NCI-H446 (cell line): ENCODE data around the gene AP1AR.

ENCODE experiments used
- DNase-seq, 2 experiments: peaks; one replicate each; lab custom pipeline; 2025; lab: John Stamatoyannopoulos, UW

Gene AP1AR

DNA sequence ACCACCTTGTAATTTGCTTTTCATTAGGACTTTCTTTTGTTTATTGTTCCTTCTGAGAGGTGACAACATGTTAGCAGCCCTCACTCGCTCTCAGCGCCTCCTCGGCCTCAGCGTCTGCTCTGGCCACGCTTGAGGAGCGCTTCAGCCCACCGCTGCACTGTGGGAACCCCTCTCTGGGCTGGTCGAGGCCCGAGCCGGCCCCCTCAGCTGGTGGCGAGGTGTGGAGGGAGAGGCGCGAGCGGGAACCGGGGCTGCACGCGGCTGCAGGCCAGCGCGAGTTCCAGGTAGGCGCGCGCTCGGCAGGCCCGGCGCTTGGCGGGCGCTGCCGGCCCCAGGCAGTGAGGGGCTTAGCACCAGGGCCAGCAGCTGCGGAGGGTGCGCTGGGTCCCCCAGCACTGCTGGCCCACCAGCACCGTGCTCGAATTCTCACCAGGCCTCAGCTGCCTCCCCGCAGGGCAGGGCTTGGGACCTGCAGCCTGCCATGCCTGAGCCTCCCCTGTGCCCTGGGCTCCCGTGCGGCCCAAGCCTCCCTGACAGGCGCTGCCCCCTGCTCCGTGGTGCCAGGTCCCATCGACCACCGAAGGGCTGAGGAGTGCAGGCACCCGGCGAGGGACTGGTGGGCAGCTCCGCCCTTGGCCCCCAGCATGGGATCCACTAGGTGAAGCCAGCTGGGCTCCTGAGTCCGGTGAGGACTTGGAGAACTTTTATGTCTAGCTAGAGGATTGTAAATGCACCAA lies 9.2 kb upstream of the AP1AR start:
- no peak for DNase-seq

DNA sequence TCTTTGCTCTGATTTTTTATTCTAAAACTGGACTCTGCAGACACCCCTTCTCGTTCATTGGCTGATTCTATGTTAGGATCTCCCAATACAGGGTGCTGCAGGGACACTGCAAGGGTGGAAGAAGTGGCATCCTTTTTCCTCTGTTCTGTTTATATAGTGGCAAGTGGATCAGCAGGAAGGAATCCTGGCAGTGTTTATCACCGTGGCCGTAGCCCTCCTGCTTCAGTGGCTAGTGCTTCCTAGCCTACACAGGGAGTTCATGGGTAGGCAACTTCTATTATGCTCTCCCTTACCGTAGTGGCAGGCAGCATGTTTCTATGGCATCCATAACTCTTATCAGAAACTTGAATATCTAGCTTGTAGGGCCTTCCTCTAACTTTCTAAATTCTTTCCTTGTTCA lies 6.4 kb upstream of the AP1AR start:
- DNase-seq, result no peak

- peak; percentile 87 to 96 for DNase-seq
These were observed 458 bp upstream of the AP1AR start for GRCh38 chr4:112230879-112231778.

- peak; percentile 37 to 63 for DNase-seq
These were observed 3.5 kb downstream of the AP1AR start for GRCh38 chr4:112234952-112235609.

DNA sequence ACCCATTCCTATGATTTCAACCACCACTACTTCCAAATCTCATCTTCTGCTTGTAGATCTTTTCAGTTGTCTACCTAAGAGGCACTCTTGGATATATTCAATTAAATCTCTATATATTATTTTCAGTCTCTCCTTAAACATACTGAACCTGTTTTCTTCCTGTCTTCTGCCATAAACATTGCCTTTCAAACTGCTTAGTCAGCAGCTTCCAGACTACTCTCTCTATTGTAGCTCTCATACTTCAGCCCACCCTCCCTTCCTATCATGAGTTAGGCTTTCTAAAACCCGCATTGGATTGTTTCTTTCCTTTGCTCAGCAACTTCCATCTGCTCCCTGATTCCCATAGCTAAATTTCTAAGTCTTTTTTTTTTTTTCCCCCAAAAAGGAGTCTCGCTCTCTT lies 4.5 kb downstream of the AP1AR start:
- DNase-seq, result no peak

- DNase-seq, result no peak
These were observed 7.2 kb downstream of the AP1AR start for GRCh38 chr4:112238833-112239232.

DNA sequence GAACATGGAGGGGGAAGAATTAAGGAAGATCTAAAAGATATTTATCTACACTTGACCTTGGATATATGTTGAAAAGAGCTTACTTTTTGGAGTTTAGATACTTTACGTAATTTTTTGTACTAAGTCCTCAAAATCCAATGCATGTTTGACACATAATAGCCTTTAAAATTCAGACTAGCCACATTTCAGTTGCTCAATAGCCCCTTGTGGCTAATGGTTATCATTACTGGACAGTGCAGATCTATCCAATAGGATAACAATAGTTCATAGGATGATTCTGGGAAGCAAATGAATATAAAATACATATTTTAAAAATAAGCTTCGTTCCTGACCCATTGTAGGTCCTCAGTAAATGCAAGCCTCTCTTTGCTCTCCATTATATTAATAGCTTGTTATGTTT lies 13.8 kb downstream of the AP1AR start:
- DNase-seq, result no peak

- DNase-seq, result no peak
These were observed 15.4 kb downstream of the AP1AR start for GRCh38 chr4:112247021-112247420.

- DNase-seq, result no peak
These were observed 19.5 kb downstream of the AP1AR start for GRCh38 chr4:112251019-112251643.

- DNase-seq, result no peak
These were observed 20.6 kb downstream of the AP1AR start for GRCh38 chr4:112252234-112252633.

DNA sequence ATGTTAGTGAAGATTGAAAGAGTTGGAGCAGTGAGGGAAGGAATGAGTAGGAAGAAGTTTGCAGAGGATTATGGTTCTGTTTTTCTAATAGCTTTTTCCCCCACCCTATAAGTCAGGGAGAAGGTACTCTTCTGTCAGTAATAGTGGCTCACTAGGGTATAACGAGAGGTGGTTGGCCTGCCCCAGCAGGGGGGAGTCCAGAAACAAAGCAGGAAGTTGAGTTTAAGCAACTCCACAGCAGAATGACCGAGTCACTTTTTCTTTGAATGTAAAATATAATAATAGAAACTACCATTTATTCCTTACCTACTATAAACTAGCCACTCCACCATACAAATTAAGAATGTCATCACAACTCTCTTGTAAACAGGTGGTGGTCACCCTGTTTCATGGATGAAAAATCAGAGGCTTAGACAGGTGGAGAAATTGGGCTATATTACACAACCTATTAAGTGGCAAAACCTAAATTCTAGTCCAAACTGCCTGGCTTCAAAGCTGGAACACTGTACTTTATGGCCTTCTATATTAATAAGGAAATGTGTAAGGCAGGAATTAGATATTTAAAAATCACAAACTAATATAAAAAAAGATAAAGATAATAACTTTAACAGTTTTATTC lies 21.9 kb downstream of the AP1AR start:
- DNase-seq, result no peak

DNA sequence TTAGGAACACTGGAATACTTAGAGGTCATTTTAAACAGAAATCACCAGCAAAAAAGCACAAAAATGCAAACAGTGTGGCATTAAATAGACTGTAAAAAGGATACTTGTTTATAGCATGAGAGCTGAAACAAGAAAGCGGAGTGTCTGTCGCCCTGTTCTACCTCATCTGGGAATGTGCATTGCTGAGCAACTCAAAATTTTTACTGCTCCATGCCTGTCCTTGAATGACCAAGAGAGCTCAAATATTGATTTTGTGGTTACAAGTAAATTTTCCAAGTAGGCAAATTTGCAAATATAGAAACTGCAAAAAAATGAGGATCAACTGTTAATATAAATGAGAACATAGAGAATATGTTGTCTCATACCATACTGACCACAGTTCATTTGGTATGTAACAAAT lies 25.5 kb downstream of the AP1AR start:
- DNase-seq, result no peak

GRCh38 chr4:112266823-112267222 lies 35.2 kb downstream of the AP1AR start:
- DNase-seq, result peak in 1 of 2 experiments; percentile 19

GRCh38 chr4:112270051-112270450 lies 38.5 kb downstream of the AP1AR start:
- DNase-seq, result no peak

DNA sequence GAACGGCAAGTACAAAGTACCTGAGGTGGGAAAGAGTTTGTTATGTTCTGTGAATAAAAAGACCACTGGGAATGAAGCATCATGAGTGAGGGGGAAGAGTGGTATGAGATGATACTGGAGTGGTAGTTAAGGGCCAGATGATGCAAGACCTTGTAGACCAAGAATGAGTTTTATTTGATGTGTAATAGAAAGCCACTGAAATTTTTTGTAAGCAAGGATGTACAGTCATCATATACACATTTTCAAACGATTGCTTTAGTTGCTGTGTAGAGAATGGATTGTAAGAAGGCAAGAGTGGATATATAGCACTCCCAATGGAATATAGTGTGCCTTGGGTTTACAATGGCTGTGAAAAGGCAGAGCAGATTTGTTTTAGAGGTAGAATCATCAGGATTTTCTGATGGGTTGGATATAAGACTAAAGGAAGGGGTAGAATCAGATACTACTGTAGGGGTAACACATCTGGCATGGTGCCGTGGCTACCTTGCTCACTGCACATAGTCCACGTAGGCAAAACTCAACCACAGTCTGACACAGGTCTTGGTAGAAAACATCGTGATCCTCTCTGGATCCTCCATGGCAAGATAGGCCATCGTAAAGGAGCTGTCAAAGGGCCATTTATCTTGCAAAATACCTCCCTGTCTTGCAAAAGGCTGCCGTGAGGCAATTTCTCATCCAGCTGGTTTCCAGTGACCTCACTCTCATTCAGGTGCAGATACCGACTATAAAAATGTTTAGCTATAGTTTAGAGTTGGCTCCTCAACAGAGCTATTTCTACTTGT lies 39.2 kb downstream of the AP1AR start:
- no peak for DNase-seq

DNA sequence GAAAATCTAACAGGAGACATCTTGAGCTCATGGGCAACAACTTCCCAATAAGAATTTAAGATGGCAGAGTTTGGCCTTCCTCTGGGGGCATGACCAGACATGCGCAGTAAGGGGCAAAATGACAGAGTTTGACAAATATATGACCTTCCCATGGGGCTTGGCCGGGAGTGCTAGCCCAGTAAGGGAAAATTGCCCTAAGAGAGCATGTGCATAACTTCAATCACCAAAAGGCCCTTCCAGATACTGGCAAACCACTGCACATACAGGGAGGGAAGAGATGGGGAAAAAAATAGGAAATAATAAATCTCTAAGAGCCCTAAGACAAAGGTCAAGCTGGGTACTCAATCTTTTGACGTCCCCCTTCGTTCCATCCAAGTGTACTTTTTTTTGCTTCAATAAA lies 40.7 kb downstream of the AP1AR start:
- DNase-seq, result no peak

DNA sequence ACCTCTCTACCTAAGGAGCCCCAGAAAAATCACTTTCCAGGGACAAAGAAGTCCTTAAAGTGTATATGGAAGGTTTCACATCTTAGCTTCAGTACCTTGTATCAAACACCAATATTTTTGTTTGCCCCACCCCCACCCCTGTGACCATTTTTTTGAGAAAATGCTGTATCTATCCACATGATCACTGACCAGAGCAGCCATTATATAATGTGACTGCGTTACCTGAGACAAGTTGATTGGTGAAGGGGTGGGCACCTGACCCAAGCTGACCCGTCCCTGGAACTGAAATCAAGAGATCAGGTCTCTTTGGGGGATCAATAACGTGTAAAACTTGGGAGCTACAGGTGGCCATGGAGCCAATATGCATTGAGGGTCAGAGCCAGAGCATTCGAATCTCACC lies 43.4 kb downstream of the AP1AR start:
- DNase-seq, result no peak

DNA sequence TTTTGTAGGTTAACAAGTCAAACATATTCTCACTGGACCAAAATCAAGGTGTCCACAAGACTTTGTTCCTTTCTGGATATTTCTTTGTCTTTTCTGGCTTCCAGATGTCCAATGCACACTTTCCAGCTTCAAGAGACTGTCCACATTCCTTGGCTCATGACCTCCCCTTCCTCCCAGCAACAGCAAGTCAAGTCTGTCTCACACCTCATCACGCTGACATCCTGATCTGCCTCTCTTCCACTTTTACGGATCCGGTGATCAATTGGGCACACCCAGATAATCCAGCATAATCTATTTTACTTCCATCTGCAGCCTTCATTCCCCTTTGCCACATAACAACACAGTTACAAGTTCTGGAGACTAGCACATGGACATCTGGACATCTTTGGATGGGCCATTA lies 44.5 kb downstream of the AP1AR start:
- no peak for DNase-seq

DNA sequence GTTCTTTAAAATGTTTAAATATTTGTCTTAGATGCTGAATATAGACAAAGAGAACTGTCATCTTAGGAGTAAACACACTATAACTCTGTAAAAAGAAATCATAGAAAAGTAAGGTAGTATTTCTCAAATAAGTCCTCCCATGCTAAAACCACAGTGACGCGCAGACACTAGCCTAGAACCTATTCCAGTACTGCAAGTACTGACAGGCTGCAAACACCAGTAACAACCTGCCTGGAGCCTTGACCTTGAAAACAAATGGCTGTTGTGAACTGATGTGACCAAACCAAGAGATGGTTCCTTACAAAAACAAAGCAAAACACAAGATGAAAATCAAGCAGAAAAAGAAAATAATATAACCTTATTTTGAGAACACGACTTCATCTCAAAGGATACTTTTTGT lies 45.6 kb downstream of the AP1AR start:
- DNase-seq, result no peak

DNA sequence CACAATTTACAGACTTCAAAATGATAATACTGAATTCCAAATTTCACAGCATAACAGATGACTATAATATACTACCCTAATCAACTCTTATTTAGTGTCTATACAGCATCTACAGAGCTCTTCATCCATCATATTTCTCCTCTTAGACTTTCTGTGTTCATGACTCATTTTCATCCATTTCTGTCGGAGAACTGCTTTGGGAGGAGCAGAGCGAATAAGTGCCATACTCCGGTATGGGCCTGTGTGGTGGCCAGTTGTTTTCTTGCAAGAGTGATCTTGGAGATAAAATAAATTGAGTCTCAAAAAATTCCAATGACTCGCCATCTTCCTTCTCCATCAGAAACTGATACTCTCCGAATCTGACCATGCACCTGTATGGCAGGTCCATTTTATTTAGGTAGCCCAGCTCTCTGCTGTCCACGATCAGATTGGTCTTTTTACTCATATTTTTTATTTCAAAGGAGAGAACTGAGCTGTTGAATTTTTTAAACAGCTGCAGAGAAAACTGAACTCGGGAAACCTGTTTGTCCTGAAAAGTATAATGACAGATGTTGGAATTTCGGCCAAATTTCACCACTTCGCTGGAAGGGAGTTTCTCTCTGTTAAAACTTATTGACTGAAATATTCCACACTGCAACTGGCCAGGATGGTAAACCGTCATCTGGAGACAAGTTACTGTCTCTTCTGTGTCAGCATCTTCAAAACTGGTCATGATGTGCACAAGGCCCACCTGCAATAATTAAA lies 46.3 kb downstream of the AP1AR start:
- DNase-seq, result no peak
